Superior temporal gyrus (tissue), 1 donor: ENCODE data around the gene FBXL4.

ENCODE experiments used
- DNase-seq: peaks from one replicate; pipeline ENCODE4 v3.0.0-alpha.2; 2016; ENCODE audit errors: extremely low spot score

Gene FBXL4

DNA sequence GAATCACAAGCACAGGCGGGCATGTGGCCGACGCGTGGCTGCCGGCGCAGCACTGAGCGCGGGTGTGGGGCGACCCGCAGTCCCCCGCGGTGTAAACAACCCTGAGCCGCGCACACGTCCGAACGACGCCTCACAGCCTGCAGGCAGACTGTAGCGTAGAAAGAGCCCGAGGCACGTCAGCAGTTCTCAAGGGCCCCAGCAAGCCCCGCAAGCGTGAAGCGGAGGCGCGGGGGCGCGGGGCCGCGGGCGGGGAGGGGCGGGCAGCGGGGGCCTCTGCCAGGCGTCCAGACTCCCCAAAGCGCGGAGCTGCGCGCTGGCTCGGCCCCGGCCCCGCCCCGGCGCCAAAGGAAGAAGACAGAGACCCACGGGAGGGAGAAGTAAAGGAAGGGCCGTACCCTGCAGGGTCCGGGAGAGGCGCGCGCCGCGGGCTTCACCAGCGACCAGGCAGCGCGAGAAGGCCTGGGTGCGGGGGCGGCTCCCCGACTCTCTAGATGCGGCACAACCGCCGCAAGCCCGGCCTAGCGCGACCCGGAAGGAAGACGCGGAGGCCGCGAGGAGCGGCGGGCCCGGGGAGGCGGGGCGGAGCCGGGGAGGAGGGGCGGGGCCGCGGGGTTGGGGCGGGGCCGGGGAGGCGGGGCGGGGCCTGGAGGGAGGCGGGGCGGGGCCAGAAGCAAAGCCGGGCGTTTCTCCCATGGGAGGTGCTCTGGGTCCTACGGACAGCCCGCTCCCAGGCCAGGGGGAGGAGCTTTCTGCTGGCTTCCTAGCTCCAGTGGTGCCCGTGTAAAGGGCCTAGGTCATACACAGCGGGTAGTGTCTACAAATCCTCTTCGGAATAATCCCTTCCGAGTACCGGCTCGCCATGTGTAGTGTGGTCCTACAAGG lies at the start of gene FBXL4:
Gene FBXL4 (minus strand): TSS at position 536 of the 882 bp plus-strand sequence. CDS start 20,958 bp downstream, outside the sequence.
- DNase-seq: peak; percentile 85

GRCh38 chr6:98995116-98995515 lies 47.4 kb upstream of the FBXL4 start:
- no peak for DNase-seq

GRCh38 chr6:98992535-98992934 lies 44.8 kb upstream of the FBXL4 start:
- peak; percentile 53 for DNase-seq

DNA sequence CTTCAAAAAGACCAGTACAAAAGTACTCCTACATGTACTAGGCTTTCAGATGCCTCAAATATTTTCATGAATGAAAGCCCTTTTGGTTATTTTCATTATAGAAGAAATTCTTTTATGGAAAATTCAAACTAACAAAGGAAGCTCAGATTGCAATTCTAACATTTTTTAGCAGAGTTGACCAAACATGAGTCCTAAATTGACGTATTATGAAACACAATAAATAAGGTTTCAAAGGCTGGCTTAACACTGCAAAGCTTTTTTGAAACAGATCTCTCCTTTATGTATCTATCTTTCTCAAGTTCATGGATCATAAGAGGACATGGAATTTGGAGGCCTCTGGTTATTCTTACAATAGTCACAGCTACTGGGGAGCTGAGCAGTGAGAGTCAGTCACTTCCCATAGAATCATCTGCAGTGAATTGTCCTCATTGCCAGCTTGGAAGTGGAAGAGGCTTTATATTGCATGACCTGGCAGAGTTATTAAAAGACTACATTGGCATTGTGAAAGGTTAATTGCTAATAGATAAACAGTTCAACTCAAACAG lies 38.4 kb upstream of the FBXL4 start:
- DNase-seq: no peak

DNA sequence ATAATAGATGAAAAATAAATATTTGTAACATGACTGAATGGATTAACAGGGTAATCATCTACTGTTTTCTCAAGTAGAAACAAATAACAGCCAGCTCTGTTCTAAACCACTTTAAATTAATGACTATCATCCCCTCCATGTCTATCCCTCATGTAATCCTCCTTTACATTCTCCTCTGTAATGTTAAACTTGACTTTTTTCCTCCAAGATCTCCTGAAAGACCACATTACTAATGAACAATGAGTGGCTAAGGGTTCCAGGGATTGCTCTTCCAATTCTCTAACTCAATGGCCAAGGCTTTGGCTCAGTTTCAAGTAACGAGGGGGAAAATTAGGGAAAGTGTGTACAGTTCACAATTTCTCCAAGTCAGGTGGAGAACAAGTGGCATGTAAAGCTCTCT lies 37.6 kb upstream of the FBXL4 start:
- DNase-seq: no peak

DNA sequence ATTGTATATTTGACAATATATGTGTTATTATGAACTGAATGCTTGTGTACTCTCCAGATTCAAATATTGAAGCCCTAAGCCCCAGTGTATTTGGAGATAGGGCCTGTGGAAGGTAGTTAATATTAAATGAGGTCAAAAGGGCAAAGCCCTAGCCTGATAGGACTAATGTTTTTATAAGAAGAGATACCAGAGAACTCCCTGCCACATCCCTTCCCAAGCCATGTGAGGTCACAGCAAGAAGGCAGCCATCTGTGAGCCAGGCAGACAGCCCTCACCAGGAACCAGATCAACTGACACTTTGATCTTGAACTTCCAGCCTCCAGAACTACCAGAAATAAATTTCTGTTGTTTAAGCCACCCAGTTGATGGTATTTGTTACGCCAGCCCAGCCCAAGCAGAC lies 36.4 kb upstream of the FBXL4 start:
- no peak for DNase-seq

DNA sequence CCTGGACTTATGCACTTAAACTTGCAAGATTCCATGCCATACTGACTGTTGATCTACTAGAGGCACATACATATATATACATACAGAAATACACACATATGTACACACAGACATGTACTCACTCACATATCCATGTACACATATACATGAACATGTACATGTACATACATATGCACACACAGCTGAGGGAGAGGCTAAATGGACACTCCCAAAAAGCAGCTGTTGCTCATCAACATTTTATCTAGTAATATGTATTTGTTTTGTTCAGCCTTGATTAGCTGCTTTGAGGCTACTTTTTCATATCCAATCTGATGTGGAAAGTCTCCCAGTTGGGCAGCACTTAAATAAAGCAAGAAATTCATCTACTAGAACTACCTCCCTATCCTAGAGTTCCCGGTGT lies 33.7 kb upstream of the FBXL4 start:
- DNase-seq: no peak

DNA sequence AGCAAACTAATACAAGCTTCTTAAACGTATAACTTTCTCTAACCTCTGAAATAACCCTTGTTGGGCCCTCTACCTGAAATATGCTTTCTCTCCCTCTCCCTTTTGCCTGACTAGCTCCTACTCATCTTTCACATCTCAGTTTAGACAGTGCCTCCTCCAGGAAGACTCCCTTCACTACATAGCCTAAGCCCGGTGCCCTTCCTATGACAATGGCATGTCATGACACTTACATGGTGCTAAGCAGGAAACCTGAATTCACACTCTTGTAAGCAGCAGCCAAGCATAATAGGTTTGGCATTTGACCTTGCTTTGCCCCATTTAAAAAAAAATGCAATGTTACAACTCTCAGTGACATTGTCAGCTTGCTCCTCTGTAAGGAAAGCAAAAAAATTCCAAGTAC lies 33.1 kb upstream of the FBXL4 start:
- no peak for DNase-seq

- peak; percentile 60 for DNase-seq
Observed at GRCh38 chr6:98977671-98978292, 30.0 kb upstream of the FBXL4 start.

DNA sequence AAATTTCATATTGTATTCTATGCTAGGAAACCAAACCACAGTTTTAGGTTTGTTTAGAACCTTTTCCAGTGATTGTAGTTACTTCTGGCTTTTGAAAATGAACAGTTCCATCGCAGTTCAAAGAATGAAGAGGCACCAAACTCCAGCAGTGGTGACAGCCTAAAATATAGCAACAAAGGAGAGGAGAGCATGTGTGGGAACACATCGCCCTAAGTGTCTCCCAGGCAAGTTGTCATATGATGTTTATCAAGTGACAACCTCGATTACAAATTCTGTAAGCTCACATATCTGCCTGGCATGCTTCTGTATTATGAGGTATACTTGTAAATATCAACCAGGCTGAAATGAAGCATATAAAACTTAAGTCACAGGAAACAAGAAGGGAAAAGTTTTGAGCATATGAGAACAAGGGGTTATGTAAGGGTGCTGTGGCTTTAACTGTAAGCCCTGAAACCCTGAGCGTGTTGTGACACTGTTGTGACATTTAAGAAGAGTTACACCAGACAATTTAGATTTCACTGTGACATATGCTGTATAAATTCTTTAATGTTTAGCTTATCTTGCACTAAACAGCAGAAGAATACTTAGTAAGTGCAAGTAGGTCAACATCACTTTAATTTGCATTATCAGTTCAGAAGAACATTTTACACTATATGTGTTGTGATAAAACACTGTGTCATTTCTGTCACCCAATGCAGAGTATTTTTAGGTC lies 29.1 kb upstream of the FBXL4 start:
- DNase-seq: peak; percentile 65

GRCh38 chr6:98975421-98975820 lies 27.7 kb upstream of the FBXL4 start:
- no peak for DNase-seq

GRCh38 chr6:98974309-98974708 lies 26.6 kb upstream of the FBXL4 start:
- DNase-seq: no peak

DNA sequence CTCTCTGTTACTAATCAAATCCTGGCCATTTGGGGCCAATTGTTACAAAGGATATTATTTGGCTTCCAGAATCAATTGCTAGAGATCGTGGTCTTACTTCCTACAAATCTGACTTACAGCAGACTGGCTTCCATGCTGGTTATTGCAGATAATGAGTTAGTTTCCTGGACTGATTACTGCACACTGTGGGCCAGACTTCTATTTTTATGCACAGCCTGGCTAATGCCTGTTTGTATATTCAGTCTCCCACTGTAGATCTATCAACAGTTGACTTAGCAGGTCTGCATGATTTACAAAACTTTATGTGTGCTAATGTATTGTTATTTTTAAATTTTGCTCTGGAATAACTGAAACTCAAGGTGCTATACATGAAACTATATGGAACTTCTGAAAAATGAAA lies 25.8 kb upstream of the FBXL4 start:
- no peak for DNase-seq

DNA sequence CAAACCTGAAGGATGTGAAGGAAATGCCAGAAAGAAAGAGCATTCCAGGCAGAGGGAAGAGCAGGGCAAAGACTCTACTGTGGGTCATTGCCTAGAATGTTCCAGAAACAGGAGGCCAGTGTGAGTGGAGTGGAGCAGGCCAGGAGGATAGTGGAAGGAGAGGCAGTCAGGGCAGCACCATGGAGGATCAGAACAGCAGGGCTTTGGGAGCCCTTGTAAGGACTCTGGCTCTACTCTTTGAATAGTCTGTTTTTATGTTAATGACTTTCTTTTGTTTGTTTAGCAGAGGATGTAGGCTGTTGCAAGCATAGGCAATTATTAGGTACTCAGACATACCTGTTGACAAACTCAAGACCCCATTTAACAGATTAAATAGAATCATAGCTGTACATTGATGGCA lies 23.6 kb upstream of the FBXL4 start:
- DNase-seq: no peak

DNA sequence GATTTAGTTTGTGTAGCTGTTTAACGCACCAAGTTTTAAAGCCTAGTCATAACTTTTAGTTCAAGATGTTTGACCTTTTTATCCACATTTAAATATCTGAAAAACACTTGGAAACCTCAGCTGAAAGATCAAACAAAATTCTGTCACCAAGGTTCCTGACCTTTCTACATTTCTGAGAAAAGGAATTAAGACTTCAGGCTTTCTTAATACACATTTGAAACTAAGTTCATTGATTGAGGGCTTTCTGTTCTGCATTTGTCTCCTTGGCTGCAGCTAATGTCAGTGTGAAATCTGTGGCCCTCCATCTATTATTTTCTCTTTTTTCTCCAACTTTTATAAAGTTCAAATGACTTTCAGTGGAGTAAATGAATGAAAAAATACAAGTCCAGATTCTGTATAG lies 22.7 kb upstream of the FBXL4 start:
- DNase-seq: no peak

DNA sequence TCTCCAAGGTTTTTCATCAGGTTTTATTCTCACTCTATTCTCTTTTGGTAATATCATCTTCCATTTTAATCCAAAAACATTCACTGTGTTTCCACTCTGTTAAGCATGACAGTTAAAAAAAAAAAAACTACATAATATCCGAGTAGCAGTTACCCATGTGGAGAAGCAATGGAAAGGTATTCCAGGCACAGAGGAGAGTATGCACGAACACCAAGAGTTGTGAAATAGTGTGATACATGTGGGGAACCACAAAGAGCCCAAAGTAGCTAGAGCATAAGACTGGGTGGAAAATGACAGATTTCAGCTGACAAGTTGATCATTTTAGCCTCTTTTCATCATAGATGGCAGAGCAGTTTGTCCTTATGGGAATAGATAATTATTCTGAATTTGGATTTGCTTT lies 19.9 kb upstream of the FBXL4 start:
- no peak for DNase-seq

- no peak for DNase-seq
Observed at GRCh38 chr6:98959631-98960030, 11.9 kb upstream of the FBXL4 start.

- no peak for DNase-seq
Observed at GRCh38 chr6:98958776-98959175, 11.0 kb upstream of the FBXL4 start.

GRCh38 chr6:98957450-98957849 lies 9.7 kb upstream of the FBXL4 start:
- no peak for DNase-seq

DNA sequence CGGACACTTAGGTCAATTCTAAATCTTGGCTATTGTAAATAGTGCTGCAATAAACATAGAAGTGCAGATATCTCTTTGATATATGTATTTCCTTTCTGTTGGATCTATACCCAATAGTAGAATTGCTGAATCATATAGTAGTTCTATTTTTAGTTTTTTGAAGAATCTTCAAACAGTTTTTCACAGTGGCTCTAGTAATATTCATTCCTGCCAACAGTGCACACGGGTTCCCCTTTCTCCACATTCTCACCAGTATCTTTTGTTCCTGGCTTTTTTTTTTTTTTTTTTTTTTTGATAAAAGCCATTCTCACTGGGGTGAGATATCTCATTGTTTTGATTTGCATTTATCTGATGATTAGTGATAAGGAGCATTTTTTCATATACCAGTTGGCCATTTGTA lies 1.8 kb upstream of the FBXL4 start:
- no peak for DNase-seq

GRCh38 chr6:98946879-98947410 lies 801 bp downstream of the FBXL4 start:
- DNase-seq: peak; percentile 57

DNA sequence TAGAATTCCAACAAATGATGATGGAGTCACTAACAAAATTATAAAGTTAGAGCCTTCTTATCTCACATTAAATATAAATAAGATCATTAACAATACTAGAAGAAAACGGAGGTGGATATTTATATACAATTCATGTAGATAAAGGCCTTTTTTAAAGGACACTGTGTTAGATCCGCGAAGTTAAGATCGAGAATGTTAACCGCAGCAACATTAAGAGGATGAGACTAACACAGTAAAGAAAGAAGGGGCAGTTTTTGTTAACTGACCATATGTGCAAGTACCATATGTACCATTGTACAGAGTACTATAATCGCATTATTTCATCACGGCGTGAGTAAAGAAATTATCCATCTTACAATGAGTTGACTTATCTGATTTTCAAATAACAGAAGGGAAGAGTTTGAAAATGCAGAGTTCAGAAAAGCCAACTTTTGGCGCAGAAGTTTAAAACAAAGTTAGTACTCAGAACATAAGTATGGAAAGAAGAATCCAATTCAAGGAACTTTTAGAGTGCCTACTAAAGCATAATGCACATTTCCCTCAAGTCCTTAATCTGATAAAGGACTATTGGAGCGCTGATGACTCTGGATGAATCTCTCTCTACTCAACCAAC lies 1.4 kb downstream of the FBXL4 start:
- DNase-seq: peak; percentile 53
